ENCODE results near the gene C17orf78.
"Not testable (repeated sequence)": the region's sequence is repeated elsewhere in the genome, so short reads cannot be mapped to it uniquely, and the experiment has no call there.

C17orf78 gene

GRCh38 chr17:37388266-37388665 is 12.5 kb downstream of the C17orf78 start:
- no peak for DNase-seq

DNA sequence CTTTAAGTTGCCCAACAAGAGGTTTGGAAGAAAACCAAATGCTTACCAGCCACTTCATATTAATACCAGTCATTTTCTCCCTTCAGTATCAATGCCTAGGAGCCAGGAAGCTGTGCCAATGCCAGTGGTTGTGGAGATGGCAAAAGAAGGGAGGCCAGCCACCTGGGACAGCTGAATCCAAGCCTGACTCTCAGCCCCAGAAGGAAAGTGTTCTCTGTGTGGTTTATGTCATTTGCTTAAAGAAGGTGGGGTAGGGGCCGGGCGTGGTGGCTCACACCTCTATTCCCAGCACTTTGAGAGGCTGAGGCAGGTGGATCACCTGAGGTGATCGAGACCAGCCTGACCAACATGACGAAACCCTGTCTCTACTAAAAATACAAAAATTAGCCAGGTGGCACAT is 13.4 kb downstream of the C17orf78 start:
- no peak for DNase-seq

- no peak for DNase-seq
Measured at GRCh38 chr17:37391146-37391545, 15.4 kb downstream of the C17orf78 start.

DNA sequence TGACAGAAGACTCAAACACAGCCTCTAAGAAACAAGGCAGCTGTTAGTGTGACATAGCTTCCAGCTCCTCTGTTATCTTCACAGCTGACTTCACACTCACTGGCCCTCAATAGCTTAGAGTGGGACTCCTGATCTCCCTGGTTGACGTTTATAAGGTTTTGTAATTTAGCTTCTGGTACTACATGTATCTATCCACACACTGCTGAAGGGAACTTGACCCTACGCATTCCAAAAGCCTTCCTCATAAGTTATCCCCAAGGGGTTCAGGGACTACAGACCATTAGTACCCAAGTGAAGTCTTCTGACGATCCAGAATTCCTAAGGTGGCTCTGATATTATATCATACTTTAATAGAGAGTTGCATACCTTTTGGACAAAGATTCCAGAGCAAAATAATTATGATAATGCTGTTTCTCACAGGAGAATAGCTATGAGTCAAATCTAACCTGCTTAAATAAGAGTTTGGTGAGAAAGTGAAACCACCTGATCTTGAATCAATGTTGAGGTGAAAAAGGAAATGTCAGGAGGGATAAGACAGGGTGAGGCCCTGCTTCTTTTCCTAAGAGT is 16.3 kb downstream of the C17orf78 start:
- DNase-seq = no peak

GRCh38 chr17:37393352-37393751 is 17.6 kb downstream of the C17orf78 start:
- no peak for DNase-seq

- no peak for DNase-seq
Measured at GRCh38 chr17:37399265-37399803, 23.5 kb downstream of the C17orf78 start.

- DNase-seq = no peak
Measured at GRCh38 chr17:37400505-37400904, 24.7 kb downstream of the C17orf78 start.

GRCh38 chr17:37405522-37405921 is 29.7 kb downstream of the C17orf78 start:
- not testable (repeated sequence) for DNase-seq

GRCh38 chr17:37405955-37406634 is 30.3 kb downstream of the C17orf78 start:
- DNase-seq = no peak

DNA sequence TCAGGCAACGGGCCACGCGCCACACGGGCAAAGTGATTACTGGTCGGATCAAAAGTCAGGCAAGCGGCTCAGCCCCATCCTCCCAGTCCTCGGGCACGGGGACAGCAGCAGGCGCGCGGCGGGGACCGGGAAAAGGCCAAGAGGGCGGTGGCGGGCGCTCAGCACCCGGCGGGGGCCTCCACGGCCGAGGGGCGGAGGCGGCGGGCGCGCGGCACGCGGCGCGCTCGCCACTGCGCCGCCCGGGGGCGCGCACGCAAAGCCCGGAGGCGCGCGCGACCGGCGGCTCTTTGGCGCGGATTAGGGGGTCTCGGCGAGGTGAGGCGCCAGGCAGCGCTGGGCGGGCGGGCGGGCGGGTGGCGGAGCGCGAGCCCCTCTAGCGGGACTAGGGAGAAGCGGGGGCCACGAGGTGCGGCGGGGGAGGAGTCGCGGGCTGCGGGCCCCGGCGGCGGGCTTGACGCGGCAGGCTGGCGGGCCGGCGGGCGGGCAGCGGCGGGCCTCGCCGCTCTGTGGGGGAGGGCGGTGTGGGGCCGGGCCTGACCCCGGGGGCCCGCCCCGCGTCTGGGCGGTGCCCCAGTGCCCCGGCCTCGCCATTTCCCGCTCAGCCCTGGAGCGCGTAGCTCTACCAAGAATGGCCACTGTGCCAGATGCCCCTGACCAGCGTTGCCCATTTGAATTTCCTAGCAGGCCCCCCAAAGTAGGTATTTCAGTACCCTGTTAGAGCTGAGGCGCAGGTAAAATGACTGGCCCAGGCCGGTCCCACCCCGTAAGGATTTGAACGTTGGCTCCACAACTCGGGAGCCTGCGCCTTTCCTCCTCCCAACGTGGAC is 31.1 kb downstream of the C17orf78 start, which contains the start of the genes ACACA and TADA2A:
Gene ACACA, minus strand, starts transcription at position 202 of the 827 bp plus-strand sequence. CDS start 537 bp downstream, outside the sequence.
Gene TADA2A, plus strand, starts transcription at position 252 of the 827 bp plus-strand sequence. CDS start 4,480 bp downstream, outside the sequence.
- DNase-seq = peak; percentile 62

DNA sequence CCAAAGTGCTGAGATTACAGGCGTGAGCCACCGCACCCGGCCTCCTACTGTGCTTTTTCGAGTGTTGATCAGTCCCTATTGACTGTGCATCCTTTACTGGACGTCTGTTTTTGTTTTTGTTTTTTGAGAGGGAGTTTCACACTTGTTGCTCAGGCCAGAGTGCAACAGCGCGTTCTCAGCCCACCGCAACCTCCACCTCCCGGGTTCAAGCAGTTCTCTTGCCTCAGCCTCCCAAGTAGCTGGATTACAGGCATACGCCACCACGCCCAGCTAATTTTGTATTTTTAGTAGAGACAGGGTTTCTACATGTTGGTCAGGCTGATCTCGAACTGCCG is 32.3 kb downstream of the C17orf78 start:
- DNase-seq = not testable (repeated sequence)

DNA sequence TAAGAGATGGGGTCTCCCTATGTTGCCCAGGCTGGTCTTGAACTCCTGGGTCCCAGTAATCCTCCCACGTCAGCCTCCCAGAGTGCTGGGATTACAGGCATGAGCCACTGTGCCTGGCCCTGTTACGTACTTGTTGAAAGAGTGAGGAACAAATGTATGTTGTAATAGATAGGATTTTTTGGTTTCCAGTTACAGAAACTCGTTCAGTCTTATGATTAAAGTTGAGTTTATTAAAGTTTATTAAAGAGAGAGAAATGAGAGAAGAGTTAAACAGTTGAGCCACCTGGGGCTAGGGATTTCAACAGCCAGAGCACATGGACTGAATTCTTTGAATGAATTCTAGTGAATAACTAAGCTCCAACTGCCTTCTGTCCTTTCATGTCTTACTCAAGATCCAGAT is 34.6 kb downstream of the C17orf78 start:
- DNase-seq = no peak

DNA sequence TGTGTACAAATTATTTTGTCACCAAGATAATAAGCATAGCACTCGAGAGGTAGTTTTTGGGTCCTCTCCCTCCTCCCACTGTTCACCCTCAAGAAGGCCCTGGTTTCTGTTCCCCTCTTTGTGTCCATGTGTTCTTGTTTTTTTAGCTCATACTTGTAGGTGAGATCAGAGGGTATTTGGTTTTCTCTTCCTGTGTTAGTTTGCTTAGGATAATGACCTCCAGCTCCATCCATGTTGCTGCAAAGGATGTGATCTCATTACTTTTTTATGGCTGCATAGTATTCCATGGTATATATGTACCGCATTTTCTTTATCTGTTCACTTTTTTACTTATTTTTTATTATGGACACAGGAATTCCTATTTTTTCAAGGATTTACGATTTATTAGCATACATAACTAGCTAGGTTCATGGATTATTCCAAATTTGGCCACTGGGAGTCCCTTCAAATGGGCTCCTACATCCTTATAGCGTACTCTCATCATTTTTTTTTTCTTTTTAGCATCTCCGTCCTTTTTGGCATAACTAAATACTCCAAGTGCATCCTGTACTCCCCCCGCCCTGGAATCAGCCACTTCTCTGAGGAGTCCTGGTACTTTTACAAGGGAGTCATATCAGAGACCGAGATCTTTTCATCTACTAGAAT is 38.2 kb downstream of the C17orf78 start:
- no peak for DNase-seq

DNA sequence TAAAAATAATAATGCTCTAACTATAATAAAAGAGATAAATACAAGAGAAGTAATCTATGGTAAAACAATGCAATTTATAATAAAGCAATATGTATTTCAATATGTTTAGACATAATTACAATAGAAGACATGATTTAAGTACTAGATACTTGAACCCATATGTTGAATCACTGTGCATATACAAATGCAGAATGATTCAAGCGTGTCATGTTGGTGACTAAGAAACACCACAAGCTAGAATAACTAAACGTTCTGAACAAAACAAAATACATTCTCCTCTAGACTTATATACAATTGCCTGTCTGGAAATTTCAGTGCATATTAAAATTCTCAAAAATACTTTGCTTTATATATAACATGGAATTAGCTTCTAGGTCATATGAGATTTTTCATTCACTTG is 42.1 kb downstream of the C17orf78 start:
- no peak for DNase-seq

GRCh38 chr17:37422971-37423625 is 47.3 kb downstream of the C17orf78 start:
- DNase-seq = no peak

DNA sequence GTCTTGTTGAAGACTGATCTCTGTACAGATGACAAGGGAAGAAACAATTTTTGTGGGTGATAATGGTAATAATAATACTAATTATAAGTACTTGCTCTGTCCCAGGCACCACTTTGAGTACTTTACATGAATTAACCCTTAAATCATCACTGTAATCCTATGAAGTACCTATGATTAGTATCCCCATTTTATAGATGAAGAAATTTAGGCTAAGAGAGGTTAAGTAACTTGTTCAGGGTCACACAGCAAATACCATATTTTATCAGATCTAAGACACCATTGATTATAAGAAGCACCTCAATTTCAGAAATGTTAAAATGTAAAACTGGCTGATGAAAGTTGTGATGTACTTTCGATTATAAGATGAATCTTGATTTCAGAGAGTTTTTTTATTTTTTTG is 49.5 kb downstream of the C17orf78 start:
- DNase-seq = no peak

DNA sequence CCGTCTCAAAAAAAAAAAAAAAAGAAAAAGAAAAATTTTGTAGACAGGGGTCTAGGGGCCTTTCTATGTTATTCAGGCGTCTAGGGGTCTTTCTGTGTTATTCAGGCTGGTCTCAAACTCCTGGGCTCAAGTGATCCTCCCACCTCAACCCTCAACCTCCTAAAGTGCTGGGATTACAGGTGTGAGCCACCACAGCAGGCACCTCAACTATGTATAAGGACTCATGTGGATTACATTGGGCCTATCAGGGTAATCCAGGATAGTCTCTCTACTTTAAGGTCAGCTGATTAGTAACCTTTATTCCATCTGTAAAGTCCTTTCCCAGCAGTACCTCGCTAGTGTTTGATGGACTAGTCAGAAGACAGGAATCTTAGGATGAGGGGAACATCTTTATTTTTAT is 53.3 kb downstream of the C17orf78 start:
- DNase-seq = no peak

- DNase-seq = no peak
Measured at GRCh38 chr17:37429453-37429852, 53.7 kb downstream of the C17orf78 start.

DNA sequence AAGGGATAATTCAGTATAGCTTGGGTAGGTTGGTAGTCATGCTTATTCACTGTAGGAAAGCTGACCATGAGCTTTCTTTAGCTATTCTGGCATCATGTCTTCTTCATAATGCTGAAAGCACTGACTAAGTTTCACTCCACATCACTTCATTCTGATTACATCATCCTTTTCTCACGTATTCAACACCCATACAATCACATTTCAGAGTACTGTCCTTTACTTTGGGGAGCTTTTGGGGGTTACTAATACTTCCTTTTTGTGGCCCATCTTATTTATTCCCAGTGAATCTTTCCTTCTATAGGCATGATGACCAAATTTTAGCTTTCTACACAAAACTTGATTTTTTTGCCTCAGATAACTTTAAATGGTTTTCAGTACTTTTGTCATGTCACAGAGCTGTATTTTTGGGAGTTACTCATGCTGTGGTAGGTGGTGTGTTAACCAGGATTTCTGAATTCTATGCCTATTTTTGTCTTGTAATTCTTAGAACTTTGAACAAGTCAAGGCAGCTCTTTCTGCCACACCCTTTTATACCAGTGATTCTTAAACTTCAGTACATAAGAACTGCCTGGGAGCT is 54.4 kb downstream of the C17orf78 start:
- DNase-seq = no peak

DNA sequence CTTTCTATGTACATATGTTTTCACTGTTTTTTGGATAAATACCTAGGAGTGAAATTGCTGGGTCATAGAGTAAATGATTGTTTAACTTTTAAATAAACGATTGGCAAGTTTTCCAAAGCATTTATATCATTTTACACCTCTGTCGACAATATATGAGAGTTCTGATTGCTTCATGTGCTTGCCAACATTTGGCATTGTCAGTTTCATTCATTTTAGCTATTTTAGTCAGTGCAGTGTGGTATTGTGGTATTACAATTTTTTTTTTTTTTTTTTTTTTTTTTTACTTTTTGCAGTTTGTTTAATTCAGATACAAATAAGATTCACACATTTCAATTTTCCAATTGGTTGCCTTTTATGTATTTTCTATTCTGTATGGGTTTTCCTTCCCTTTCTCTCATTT is 56.9 kb downstream of the C17orf78 start:
- DNase-seq = no peak

DNA sequence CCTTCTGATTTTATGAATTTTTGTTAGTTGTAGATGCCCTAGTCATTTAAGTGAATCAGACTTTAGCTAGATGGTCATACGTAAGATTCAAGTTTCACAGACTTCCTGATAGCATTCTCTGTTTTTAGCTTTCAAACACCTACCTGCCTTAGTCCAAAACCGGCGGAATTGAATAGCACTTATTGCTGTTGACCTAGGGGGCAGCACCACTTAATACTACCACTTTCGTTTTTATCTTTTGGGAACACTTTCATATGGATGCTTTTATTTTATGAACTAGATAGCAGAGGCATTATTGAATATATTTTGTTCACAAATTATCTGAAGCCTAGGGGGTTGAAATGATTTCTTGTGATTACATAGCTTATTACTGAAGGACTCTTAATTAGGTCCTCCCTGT is 62.4 kb downstream of the C17orf78 start:
- no peak for DNase-seq

GRCh38 chr17:37440424-37440823 is 64.6 kb downstream of the C17orf78 start:
- DNase-seq = no peak
